NCI-H128 (cell line): ENCODE results near the gene TMEM97.

ENCODE experiments used
- DNase-seq: peaks from one replicate; lab custom pipeline; 2025; ENCODE audit not compliant: unreplicated experiment; lab: John Stamatoyannopoulos, UW

Gene TMEM97

DNA sequence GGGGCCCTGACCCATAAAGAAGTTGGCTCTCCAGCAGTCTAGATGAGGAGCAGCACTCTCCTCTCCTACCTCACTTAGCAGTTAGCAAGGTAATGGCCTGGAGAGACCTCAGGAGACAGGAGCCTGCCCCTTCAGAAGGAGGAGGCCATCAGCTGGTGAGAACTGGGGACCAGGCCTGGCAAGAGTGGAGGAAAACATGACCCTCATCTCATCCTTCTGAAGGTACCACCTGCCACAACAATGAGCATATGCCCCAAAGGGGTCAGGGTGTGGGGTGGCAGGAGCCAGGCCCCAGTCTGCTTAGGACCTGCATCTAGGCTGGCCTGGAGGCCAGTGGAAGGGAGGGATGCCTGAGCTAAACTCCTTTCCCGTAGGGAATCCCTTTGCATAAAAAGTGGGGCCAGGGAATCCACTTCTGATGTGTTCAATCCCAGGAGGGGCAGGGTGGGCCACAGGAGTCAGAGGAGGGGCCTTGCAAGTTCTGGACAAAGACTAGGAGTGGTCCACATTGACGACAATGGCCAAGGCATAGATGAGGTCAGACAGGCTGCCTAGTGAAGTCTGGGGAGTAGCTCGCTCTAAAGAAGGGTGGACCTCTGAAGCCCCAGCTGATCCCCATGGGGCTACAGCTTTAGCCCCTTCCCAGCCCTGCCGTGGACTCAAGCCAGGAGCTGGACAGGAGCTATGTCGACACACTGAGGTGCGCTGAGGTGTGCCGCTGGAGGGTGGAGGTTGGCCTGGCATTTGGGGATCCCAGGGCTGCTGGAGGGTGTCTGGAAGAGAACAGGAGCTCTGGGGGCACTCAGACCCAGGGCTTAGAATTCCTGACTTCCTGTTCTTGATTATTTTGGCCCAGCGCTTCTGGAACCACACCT, 45.0 kb downstream of the TMEM97 start:
- no peak for DNase-seq

DNA sequence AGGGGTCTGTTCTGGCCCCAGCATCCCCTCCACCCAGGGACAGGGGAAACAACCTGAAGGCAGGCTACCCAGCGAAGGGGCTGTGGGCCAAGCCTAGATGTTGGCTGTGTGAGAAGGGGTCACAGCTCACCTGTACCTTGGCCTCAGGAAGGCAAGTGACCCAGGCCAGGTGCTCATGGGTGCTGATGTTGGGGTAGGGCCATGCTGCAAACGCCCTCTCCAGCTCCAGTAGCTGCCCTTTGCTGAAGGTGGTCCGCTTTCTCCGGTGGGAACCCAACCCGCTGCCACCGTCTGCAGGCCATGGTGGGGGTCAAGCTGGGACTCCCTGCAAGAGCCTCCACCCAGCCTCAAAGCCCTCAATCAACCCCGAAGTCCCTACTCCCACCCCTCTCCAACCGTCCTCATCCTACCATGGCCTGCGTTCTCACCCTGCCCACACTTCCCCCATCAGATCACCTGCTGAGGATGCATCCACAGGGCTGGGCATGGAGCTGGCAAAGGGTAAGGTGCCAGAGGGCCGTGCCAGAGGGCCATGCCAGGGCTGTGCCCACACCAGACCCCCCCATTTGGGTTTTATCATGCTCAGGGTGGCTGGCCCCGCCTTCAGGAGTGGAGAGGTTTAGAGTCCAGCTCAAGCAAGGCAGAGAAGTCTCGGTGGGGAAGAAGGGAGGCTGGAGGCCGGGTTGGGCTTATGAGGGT, 45.8 kb downstream of the TMEM97 start, which contains the start of gene SEBOX:
SEBOX (minus strand) TSS at position 535 of the 699 bp plus-strand sequence; CDS start at position 487, 48 bp downstream.
- DNase-seq = no peak

DNA sequence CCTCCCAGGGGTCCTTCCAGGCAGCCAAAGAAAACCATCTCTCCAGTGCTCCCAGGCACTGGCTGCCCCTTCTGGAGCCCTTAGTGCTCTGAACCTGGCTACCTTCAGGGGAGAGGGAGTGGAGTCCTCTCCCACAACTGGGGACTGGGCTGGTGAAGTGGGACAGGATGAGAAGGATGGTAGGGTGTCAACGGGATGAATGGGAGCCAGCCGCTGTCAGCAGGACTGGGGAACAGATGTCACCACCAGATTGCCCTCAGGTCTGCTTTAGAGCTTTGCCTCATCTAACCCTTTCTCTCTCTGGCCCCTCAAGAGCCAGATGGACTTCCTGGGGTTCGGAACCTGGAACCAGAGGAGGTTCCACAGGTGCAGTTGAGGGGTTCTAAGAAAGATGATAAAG, 46.5 kb downstream of the TMEM97 start:
- no peak for DNase-seq

GRCh38 chr17:28366605-28367004, 47.6 kb downstream of the TMEM97 start:
- DNase-seq = no peak

DNA sequence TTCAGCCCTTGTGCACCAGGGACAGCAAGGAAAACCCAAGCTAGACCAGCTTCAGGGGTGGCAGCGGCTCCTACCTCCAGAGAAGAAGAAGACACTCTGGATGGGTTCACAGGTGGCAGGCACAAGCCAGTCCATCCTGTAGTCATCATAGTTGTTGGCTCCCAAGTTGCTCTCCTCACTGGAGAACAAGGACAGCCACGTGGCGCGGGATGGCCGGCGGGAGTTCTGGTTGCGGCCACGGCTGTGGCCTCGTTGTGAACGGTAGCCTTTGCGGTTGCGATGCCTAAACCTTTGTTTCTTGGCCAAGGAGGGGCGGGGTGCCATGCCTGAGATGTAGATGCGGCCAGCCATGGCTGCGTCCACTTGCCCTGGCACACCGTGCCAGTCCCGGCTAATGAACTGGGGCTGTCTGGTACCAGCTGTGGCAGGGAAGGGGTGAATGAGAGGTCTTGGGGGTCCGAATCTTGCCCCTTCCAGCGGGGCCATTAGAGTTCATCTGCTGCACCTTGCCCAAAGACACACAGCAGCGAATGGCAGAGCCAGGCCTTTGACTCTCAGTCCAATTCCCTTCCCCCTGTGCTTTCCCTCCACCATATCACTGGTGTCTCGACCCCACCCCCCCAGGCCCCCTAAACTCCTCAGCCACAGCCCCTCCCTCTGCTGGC, 48.8 kb downstream of the TMEM97 start:
- no peak for DNase-seq

- no peak for DNase-seq
Measured at GRCh38 chr17:28368306-28368831, 49.4 kb downstream of the TMEM97 start.

DNA sequence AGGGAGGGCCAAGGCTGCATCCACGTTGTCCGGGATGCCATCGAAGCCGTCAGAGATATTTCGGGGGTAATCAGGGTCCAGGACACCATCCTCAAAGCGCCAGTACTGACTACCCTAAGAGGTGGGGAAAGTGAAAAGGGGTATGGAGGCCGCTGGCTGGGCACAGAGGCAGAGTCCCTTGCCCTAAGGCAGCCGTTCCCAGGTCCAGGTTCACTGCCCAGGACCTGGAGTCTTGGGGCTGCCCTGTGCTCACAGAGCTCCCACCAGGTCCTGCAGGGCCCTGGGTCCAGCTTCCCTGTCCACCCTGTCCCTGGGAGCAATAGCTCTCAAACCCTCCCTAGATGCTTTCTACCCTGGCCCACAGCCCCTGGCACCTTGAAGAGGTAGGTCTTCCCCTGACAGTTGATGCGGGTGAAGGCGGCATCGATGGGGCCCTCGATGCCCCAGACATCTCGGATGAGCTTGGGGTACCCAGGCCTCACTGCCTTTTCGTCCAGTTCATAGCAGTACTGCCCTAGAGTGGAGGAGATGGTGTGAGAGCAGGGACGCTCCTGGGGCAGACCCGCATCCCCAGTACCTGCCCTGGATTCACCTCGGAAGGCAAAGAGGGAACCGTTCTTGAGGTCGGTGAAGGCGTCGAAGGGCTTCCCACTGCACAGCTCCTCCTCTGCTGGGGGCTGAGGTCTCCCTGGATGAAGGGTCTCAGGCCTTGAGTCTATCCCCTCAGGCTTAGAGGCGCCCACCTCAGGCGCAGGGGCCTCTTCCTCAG, 50.1 kb downstream of the TMEM97 start:
- DNase-seq = no peak

GRCh38 chr17:28369684-28370034, 50.7 kb downstream of the TMEM97 start:
- no peak for DNase-seq

GRCh38 chr17:28370035-28370743, 51.2 kb downstream of the TMEM97 start, which contains the start of gene VTN:
Gene VTN (minus strand): TSS chr17:28370307. CDS start chr17:28370203, 104 bp downstream.
- no peak for DNase-seq

- no peak for DNase-seq
Measured at GRCh38 chr17:28370744-28371103, 51.7 kb downstream of the TMEM97 start.

- peak; percentile 60 for DNase-seq
Measured at GRCh38 chr17:28371245-28372202, 52.5 kb downstream of the TMEM97 start, which contains the start of gene SARM1. Gene SARM1 (plus strand): TSS chr17:28371694. CDS start chr17:28372033, 339 bp downstream.

GRCh38 chr17:28372203-28372944, 53.4 kb downstream of the TMEM97 start:
- no peak for DNase-seq

DNA sequence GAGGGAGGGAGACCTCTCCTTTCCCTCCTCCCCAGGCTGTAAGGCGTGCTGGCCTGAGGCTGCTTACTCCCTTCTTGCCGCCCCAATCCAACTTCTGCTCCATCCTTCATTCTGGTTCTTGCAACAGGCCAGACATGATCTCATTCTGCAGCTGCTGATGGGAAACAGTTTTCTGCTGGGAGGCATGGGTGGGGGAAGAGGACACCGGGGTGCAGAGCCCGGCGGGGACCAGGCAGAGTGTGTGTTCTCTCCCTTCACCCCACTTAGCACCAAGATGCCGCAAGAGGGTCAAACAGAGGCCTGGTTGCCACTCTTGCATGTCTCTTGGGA, 53.9 kb downstream of the TMEM97 start:
- no peak for DNase-seq
